Non-pigmented ciliary epithelial cell (primary cell): ENCODE results near the gene NFKBIL1.
"Not testable (repeated sequence)": the region's sequence is repeated elsewhere in the genome, so short reads cannot be mapped to it uniquely, and the experiment has no call there.

Source experiments
- DNase-seq: peaks from one replicate; pipeline ENCODE4 v3.0.0-alpha.2; 2010; ENCODE audit warnings: low read depth

NFKBIL1 gene

GRCh38 chr6:31580807-31581433 is 33.5 kb downstream of the NFKBIL1 start:
- DNase-seq = no peak

GRCh38 chr6:31581434-31582229 is 34.2 kb downstream of the NFKBIL1 start:
- DNase-seq = no peak

- DNase-seq = no peak
Observed at GRCh38 chr6:31582230-31582643, 34.8 kb downstream of the NFKBIL1 start, which contains the start of gene LTB. Gene LTB, minus strand, starts transcription at chr6:31582424. Its CDS starts 7 bp downstream, at chr6:31582417.

- no peak for DNase-seq
Observed at GRCh38 chr6:31585491-31585890, 38.1 kb downstream of the NFKBIL1 start.

- DNase-seq = no peak
Observed at GRCh38 chr6:31586008-31586407, 38.6 kb downstream of the NFKBIL1 start, which contains the start of gene LST1. Gene LST1, plus strand, starts transcription at chr6:31586277. Its CDS starts 1,023 bp downstream, at chr6:31587300.

GRCh38 chr6:31586599-31587281 is 39.3 kb downstream of the NFKBIL1 start:
- DNase-seq = no peak

- DNase-seq = no peak
Observed at GRCh38 chr6:31587791-31588777, 40.7 kb downstream of the NFKBIL1 start.

GRCh38 chr6:31588871-31589650 is 41.7 kb downstream of the NFKBIL1 start:
- DNase-seq = no peak

GRCh38 chr6:31590691-31591090 is 43.3 kb downstream of the NFKBIL1 start:
- not testable (repeated sequence) for DNase-seq

- no peak for DNase-seq
Observed at GRCh38 chr6:31592396-31592771, 45.0 kb downstream of the NFKBIL1 start.

- DNase-seq = no peak
Observed at GRCh38 chr6:31597006-31597405, 49.6 kb downstream of the NFKBIL1 start.

- DNase-seq = no peak
Observed at GRCh38 chr6:31607317-31607716, 59.9 kb downstream of the NFKBIL1 start.
